HepG2 (cell line): ENCODE results near the gene TBC1D10A. TPM values are rescaled to one million over a fixed set of nuclear protein-coding genes. Genes with fewer than 3 reads are reported as not detected.

Source experiments
- ARNTL ChIP-seq: sonication (generic); formaldehyde crosslinking; IDR thresholded peaks from 2 replicates; pipeline ENCODE4 v1.4.0; 2020; ENCODE audit warnings: mild to moderate bottlenecking, missing genetic modification reagents
- HDAC2 ChIP-seq: sonication (generic); formaldehyde crosslinking; IDR thresholded peaks from 2 replicates; pipeline ENCODE4 v1.4.0; 2020; ENCODE audit warnings: missing genetic modification reagents
- POLR2G ChIP-seq: fragments of 200-400 bp; formaldehyde crosslinking; IDR thresholded peaks from 2 replicates; pipeline ENCODE4 v1.6.1; 2018; ENCODE audit warnings: mild to moderate bottlenecking, low read depth, low read length, moderate library complexity
- SIN3B ChIP-seq: fragments of 150-350 bp; IDR thresholded peaks from 2 replicates; pipeline ENCODE4 v1.6.1; 2014; ENCODE audit warnings: low read length
- ZFX ChIP-seq: sonication (generic); formaldehyde crosslinking; IDR thresholded peaks from 2 replicates; pipeline ENCODE4 v1.4.0; 2020; ENCODE audit warnings: mild to moderate bottlenecking, low read depth, missing genetic modification reagents, moderate library complexity
- ZIK1 ChIP-seq: sonication (generic); formaldehyde crosslinking; IDR thresholded peaks from 2 replicates; pipeline ENCODE4 v1.5.0; 2020; ENCODE audit warnings: mild to moderate bottlenecking, low read depth, missing genetic modification reagents, borderline replicate concordance
- ZNF232 ChIP-seq: sonication (generic); formaldehyde crosslinking; IDR thresholded peaks from 2 replicates; pipeline ENCODE4 v1.4.0; 2020; ENCODE audit warnings: missing genetic modification reagents, borderline replicate concordance
- ZNF329 ChIP-seq: sonication (generic); formaldehyde crosslinking; IDR thresholded peaks from 2 replicates; pipeline ENCODE4 v1.9.0; 2021; ENCODE audit warnings: low read depth, mild to moderate bottlenecking, missing genetic modification reagents
- ZNF331 ChIP-seq: sonication (generic); formaldehyde crosslinking; IDR thresholded peaks from 2 replicates; pipeline ENCODE4 v1.4.0; 2020; ENCODE audit warnings: missing genetic modification reagents
- ZNF550 ChIP-seq: sonication (generic); formaldehyde crosslinking; IDR thresholded peaks from 2 replicates; pipeline ENCODE4 v1.4.0; 2020; ENCODE audit warnings: mild to moderate bottlenecking, missing genetic modification reagents, borderline replicate concordance
- ZNF678 ChIP-seq: sonication (generic); formaldehyde crosslinking; IDR thresholded peaks from 2 replicates; pipeline ENCODE4 v1.4.0; 2020; ENCODE audit warnings: mild to moderate bottlenecking, missing genetic modification reagents
- ZNF7 ChIP-seq: IDR thresholded peaks from 2 replicates; pipeline ENCODE4 v1.6.1; 2016; ENCODE audit warnings: missing biosample characterization, missing genetic modification reagents
- ZNF878 ChIP-seq: sonication (generic); formaldehyde crosslinking; IDR thresholded peaks from 2 replicates; pipeline ENCODE4 v1.8.1; 2023; ENCODE audit warnings: mild to moderate bottlenecking, missing genetic modification reagents, moderate library complexity
- polyA plus RNA-seq, 8 experiments: library from polyadenylated mRNA; depleted of rRNA in 3 of 8; stranded (reverse) in 7 of 8; unstranded in 1 of 8; fragments of >200 nt; fragmentation: Illumina TruSeq in 4 of 8; extraction: Trizol in 4 of 8; gene quantifications; 2 replicates each; pipeline versions ENCODE4 v1.2.1 to v1.2.3, GENCODE V29; 2011 to 2016; ENCODE audit warnings: low read depth in 4 of 8, missing spikeins in 1 of 8, mixed read lengths in 1 of 8; ENCODE audit not compliant: insufficient read depth in 1 of 8
- total RNA-seq, 5 experiments: library from RNA; depleted of rRNA; stranded (reverse); fragments of >200 nt; fragmentation: Illumina TruSeq; extraction: Trizol; gene quantifications; 2 replicates each; pipeline ENCODE4 v1.2.3, GENCODE V29; 2016; ENCODE audit warnings: low read depth in 1 of 5
- TF ChIP-seq, protein P1 (sequence below): IDR thresholded peaks from 2 replicates; pipeline ENCODE4 v1.6.1; 2016; ENCODE audit warnings: low read depth, missing genetic modification reagents, missing compliant biosample characterization
- TF ChIP-seq, protein P2 (sequence below): sonication (generic); formaldehyde crosslinking; IDR thresholded peaks from 2 replicates; pipeline ENCODE4 v1.4.0; 2020; ENCODE audit warnings: missing genetic modification reagents, borderline replicate concordance
- TF ChIP-seq, protein P3 (sequence below): sonication (generic); formaldehyde crosslinking; IDR thresholded peaks from 2 replicates; pipeline ENCODE4 v1.8.1; 2023; ENCODE audit warnings: mild to moderate bottlenecking, inconsistent platforms, moderate library complexity, missing genetic modification reagents, borderline replicate concordance
- TF ChIP-seq, protein P4 (sequence below): sonication (generic); formaldehyde crosslinking; IDR thresholded peaks from 2 replicates; pipeline ENCODE4 v1.4.0; 2020; ENCODE audit warnings: missing genetic modification reagents, low read depth, mild to moderate bottlenecking, borderline replicate concordance

The TBC1D10A gene
- total and polyA plus RNA-seq, 2 of the 13 experiments (the other 11 are each of a cell fraction or from before 2014, with no cell fraction given): 4.2 to 4.9 TPM

DNA sequence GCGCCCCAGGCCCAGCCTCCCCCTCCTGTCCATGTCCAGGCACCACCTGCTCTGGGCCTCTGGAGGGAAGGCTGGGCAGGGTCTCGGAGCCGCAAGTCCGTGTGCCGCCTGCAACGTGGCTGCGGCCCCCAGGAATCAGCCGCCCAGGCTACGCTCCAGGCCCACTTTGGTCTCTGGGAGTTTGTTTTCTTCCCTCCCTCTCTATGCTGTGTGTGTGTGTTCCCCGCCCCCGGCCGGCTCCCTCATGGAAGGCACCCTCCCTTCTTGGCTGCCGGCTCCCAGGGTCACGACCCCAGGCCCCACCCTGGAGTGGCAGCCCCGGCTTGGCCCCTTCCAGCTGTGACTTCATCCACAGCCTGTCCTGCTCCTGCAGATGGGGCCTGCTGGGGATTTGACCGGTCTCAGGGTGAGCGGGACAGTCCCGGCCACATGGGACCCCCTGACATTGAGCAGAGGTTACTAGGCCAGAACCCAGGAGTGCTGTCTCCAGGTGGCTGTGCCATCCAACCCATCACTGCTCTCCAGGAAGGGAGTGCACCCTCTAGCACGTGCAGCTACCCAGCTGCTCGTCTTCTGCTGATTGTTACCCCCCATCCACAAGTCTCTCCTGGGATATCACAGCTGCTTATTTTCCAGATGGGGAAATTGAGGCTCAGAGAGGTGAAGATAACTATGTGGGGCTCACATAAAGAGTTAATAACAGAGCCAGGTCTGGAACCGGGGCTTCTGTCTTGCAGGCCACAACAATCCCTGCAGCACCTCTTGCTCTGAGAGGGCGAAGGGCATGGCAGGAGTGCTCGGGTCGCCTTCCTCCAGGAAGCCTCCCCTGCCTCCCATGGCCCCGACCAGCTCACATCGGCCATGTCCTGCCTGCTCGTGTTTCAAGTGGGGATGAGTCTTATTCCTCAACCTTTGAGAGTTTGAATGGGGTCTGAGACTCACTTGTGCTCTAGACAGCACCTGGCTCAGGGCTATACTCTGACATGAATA, 77.4 kb downstream of the TBC1D10A start (continued):
- TF ChIP-seq, protein P1, sequence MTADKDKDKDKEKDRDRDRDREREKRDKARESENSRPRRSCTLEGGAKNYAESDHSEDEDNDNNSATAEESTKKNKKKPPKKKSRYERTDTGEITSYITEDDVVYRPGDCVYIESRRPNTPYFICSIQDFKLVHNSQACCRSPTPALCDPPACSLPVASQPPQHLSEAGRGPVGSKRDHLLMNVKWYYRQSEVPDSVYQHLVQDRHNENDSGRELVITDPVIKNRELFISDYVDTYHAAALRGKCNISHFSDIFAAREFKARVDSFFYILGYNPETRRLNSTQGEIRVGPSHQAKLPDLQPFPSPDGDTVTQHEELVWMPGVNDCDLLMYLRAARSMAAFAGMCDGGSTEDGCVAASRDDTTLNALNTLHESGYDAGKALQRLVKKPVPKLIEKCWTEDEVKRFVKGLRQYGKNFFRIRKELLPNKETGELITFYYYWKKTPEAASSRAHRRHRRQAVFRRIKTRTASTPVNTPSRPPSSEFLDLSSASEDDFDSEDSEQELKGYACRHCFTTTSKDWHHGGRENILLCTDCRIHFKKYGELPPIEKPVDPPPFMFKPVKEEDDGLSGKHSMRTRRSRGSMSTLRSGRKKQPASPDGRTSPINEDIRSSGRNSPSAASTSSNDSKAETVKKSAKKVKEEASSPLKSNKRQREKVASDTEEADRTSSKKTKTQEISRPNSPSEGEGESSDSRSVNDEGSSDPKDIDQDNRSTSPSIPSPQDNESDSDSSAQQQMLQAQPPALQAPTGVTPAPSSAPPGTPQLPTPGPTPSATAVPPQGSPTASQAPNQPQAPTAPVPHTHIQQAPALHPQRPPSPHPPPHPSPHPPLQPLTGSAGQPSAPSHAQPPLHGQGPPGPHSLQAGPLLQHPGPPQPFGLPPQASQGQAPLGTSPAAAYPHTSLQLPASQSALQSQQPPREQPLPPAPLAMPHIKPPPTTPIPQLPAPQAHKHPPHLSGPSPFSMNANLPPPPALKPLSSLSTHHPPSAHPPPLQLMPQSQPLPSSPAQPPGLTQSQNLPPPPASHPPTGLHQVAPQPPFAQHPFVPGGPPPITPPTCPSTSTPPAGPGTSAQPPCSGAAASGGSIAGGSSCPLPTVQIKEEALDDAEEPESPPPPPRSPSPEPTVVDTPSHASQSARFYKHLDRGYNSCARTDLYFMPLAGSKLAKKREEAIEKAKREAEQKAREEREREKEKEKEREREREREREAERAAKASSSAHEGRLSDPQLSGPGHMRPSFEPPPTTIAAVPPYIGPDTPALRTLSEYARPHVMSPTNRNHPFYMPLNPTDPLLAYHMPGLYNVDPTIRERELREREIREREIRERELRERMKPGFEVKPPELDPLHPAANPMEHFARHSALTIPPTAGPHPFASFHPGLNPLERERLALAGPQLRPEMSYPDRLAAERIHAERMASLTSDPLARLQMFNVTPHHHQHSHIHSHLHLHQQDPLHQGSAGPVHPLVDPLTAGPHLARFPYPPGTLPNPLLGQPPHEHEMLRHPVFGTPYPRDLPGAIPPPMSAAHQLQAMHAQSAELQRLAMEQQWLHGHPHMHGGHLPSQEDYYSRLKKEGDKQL (CRISPR knock-in tag): 0 out of 2 replicates have a peak, but pooled peaks have one; percentile 19
- TF ChIP-seq ZIK1 (CRISPR knock-in tag) (no peak), ZNF329 (CRISPR knock-in tag) (no peak), HDAC2 (CRISPR knock-in tag) (no peak; the same call in 1 of the 2 replicates), ZNF232 (CRISPR knock-in tag) (no peak), ZNF678 (CRISPR knock-in tag) (no peak), ZFX (CRISPR knock-in tag) (peak; percentile 41; the same call in 1 of the 2 replicates), ZNF331 (CRISPR knock-in tag) (peak; percentile 47; the same call in 1 of the 2 replicates), ZNF878 (no peak), ZNF7 (CRISPR knock-in tag) (no peak), SIN3B (no peak), ZNF550 (CRISPR knock-in tag) (no peak), POLR2G (peak; percentile 53; the same call in 1 of the 2 replicates), ARNTL (no peak)
- TF ChIP-seq, protein P2, sequence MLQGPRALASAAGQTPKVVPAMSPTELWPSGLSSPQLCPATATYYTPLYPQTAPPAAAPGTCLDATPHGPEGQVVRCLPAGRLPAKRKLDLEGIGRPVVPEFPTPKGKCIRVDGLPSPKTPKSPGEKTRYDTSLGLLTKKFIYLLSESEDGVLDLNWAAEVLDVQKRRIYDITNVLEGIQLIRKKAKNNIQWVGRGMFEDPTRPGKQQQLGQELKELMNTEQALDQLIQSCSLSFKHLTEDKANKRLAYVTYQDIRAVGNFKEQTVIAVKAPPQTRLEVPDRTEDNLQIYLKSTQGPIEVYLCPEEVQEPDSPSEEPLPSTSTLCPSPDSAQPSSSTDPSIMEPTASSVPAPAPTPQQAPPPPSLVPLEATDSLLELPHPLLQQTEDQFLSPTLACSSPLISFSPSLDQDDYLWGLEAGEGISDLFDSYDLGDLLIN (CRISPR knock-in tag): no peak
- TF ChIP-seq, protein P3, sequence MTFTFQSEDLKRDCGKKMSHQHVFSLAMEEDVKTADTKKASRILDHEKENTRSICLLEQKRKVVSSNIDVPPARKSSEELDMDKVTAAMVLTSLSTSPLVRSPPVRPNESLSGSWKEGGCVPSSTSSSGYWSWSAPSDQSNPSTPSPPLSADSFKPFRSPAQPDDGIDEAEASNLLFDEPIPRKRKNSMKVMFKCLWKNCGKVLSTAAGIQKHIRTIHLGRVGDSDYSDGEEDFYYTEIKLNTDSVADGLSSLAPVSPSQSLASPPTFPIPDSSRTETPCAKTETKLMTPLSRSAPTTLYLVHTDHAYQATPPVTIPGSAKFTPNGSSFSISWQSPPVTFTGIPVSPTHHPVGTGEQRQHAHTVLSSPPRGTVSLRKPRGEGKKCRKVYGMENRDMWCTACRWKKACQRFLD (CRISPR knock-in tag): no peak
- TF ChIP-seq, protein P4, sequence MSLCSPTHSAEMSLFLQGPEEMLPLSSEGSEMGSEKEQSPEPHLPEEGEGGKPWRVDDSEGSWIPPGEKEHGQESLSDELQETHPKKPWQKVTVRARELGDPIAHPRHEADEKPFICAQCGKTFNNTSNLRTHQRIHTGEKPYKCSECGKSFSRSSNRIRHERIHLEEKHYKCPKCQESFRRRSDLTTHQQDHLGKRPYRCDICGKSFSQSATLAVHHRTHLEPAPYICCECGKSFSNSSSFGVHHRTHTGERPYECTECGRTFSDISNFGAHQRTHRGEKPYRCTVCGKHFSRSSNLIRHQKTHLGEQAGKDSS (CRISPR knock-in tag): no peak
